Colonic mucosa (tissue), 4 donors: ENCODE results near the gene GPRC5B. TPM values are rescaled to one million over a fixed set of nuclear protein-coding genes. Genes with fewer than 3 reads are reported as not detected.

Source experiments
- DNase-seq: peaks from one replicate; pipeline ENCODE4 v3.0.0-alpha.2; 2020
- H3K27ac ChIP-seq: fragments of 200-600 bp; one replicate; pipeline ENCODE4 v1.8.0; 2021
- H3K27me3 ChIP-seq: fragments of 200-600 bp; one replicate; pipeline ENCODE4 v1.8.0; 2021
- H3K36me3 ChIP-seq: fragments of 200-600 bp; one replicate; pipeline ENCODE4 v1.8.0; 2021
- H3K4me1 ChIP-seq: fragments of 200-600 bp; one replicate; pipeline ENCODE4 v1.8.0; 2021; ENCODE audit warnings: mild to moderate bottlenecking
- H3K4me3 ChIP-seq: fragments of 200-600 bp; one replicate; pipeline ENCODE4 v1.8.0; 2021
- H3K9ac ChIP-seq, 2 donors: one replicate each; pipeline ENCODE4 v1.7.0; 2013; ENCODE audit warnings: control low read depth in 2 of 2, low read depth in 2 of 2, low read length in 2 of 2
- H3K9me3 ChIP-seq: fragments of 200-600 bp; one replicate; pipeline ENCODE4 v1.8.0; 2021
- intact Hi-C: fragments of 100-400 bp; cut with DNase I; formaldehyde crosslinking; loops from one replicate; pipeline ENCODE4 v1.14.1; 2022
- total RNA-seq, 2 donors: library from RNA; stranded (reverse); fragmentation: NEBNext Ultra II Directional in 1 of 2; extraction: Animal tissue kit (Norgen Biotek cat#: 25700) in 1 of 2; gene quantifications; one replicate each; pipeline ENCODE4 v1.2.1, GENCODE V29; 2021
- TF ChIP-seq, protein P1 (sequence below): fragments of 200-600 bp; IDR thresholded peaks from one replicate; pipeline ENCODE4 v1.8.0; 2022; ENCODE audit warnings: antibody characterized with exemption, mild to moderate bottlenecking
- donor health status: healthy.
- donor health status: DM: no; HTN: no; CAD: no.
- donor health status: DM: no; HTN: no; CAD: no.

GPRC5B gene
- total RNA-seq, 2 donors from 2014 or later = 3.1 to 8.5 TPM

DNA sequence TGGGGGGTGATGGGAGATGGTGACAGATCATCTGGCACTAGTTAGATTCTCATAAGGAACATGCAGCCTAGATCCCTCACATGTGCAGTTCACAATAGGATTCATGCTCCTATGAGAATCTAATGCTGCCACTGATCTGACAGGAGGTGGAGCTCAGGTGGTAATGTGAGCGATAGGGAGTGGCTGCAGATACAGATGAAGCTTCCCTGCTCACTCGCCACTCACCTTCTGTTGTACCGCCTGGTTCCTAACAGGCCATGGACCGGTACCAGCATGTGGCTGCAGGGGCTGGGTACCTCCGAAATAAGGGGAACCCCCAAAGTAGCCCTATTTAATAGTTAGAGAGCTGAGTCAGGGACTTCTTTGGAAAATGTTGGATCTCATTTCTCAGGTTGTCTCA is 60.4 kb downstream of the GPRC5B start:
- no peaks in the 10 kb centered on the region for H3K4me1 ChIP-seq
- H3K4me3 ChIP-seq = no peak overlapping the region
- H3K36me3 ChIP-seq = no peaks in the 10 kb centered on the region
- intact Hi-C loops = no loop called here
- no peaks in the 10 kb centered on the region for H3K9me3 ChIP-seq
- no peak for DNase-seq
- no peak overlapping the region for H3K9ac ChIP-seq
- no peaks in the 10 kb centered on the region for H3K27me3 ChIP-seq
- no peak overlapping the region for H3K27ac ChIP-seq
- TF ChIP-seq, protein P1, sequence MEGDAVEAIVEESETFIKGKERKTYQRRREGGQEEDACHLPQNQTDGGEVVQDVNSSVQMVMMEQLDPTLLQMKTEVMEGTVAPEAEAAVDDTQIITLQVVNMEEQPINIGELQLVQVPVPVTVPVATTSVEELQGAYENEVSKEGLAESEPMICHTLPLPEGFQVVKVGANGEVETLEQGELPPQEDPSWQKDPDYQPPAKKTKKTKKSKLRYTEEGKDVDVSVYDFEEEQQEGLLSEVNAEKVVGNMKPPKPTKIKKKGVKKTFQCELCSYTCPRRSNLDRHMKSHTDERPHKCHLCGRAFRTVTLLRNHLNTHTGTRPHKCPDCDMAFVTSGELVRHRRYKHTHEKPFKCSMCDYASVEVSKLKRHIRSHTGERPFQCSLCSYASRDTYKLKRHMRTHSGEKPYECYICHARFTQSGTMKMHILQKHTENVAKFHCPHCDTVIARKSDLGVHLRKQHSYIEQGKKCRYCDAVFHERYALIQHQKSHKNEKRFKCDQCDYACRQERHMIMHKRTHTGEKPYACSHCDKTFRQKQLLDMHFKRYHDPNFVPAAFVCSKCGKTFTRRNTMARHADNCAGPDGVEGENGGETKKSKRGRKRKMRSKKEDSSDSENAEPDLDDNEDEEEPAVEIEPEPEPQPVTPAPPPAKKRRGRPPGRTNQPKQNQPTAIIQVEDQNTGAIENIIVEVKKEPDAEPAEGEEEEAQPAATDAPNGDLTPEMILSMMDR = no peak

- Histone ChIP-seq H3K9ac (no peak overlapping the region), H3K4me1 (no peaks in the 10 kb centered on the region), H3K27me3 (no peaks in the 10 kb centered on the region), H3K4me3 (no peak overlapping the region), H3K36me3 (no peaks in the 10 kb centered on the region), H3K27ac (no peak overlapping the region), H3K9me3 (no peaks in the 10 kb centered on the region)
- intact Hi-C loops = no loop called here
- TF ChIP-seq, protein P1 = no peak
- DNase-seq = no peak
Observed at GRCh38 chr16:19823322-19823721, 61.3 kb downstream of the GPRC5B start.

DNA sequence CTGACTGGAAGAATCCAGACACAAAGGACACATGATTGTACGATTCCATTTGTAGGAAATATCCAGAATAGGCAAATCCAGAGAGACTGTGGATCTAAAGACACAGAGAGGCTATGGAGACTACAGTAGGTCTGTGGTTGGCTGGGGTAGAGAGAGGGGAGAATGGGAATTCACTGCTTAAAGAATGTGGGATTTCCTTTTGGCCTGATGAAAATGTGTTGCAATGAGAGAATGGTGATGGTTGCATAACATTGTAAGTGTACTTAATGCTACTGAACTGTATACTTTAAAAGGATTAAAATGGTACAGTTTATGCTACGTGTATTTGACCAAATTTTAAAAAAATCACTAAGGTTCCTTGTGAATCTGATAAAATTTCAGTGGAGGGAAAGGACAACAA is 62.1 kb downstream of the GPRC5B start:
- Histone ChIP-seq H3K27me3 (no peaks in the 10 kb centered on the region), H3K4me1 (no peaks in the 10 kb centered on the region), H3K9ac (no peak overlapping the region), H3K36me3 (no peaks in the 10 kb centered on the region), H3K27ac (no peak overlapping the region), H3K9me3 (no peaks in the 10 kb centered on the region), H3K4me3 (no peak overlapping the region)
- DNase-seq = no peak
- intact Hi-C loops = no loop called here
- TF ChIP-seq, protein P1 = no peak

GRCh38 chr16:19817875-19818274 is 66.8 kb downstream of the GPRC5B start:
- intact Hi-C loops = no loop called here
- no peaks in the 10 kb centered on the region for H3K4me1 ChIP-seq
- H3K4me3 ChIP-seq = no peak overlapping the region
- DNase-seq = no peak
- no peaks in the 10 kb centered on the region for H3K27me3 ChIP-seq
- H3K9me3 ChIP-seq = no peaks in the 10 kb centered on the region
- H3K9ac ChIP-seq = no peak overlapping the region
- H3K27ac ChIP-seq = no peak overlapping the region
- TF ChIP-seq, protein P1 = no peak
- no peaks in the 10 kb centered on the region for H3K36me3 ChIP-seq

GRCh38 chr16:19817122-19817521 is 67.5 kb downstream of the GPRC5B start:
- Histone ChIP-seq H3K4me3 (no peak overlapping the region), H3K36me3 (no peaks in the 10 kb centered on the region), H3K27me3 (no peaks in the 10 kb centered on the region), H3K9ac (no peak overlapping the region), H3K27ac (no peak overlapping the region), H3K9me3 (no peaks in the 10 kb centered on the region), H3K4me1 (no peaks in the 10 kb centered on the region)
- intact Hi-C loops = no loop called here
- TF ChIP-seq, protein P1 = no peak
- no peak for DNase-seq

- intact Hi-C loops = no loop called here
- no peak overlapping the region for H3K27ac ChIP-seq
- DNase-seq = no peak
- H3K36me3 ChIP-seq = no peaks in the 10 kb centered on the region
- TF ChIP-seq, protein P1 = no peak
- no peak overlapping the region for H3K4me3 ChIP-seq
- no peak overlapping the region for H3K9ac ChIP-seq
- no peaks in the 10 kb centered on the region for H3K27me3 ChIP-seq
- H3K9me3 ChIP-seq = no peaks in the 10 kb centered on the region
- H3K4me1 ChIP-seq = no peaks in the 10 kb centered on the region
Observed at GRCh38 chr16:19815418-19815817, 69.2 kb downstream of the GPRC5B start.
